ENCODE data around the gene APBB2.

GRCh38 chr4:41144040-41144379 is 70.3 kb downstream of the APBB2 start:
- TF ChIP-seq EP300 (IDR thresholded peaks at IDR 0.05) (no peak), POLR2A (IDR thresholded peaks at IDR 0.05; ENCODE audit: low read depth) (no peak), CTCF (IDR thresholded peaks at IDR 0.05) (no peak)

Measured in esophagus muscularis mucosa (tissue), 4 donors.